B cell (primary cell): ENCODE results near the gene IPP. TPM values are rescaled to one million over a fixed set of nuclear protein-coding genes. Genes with fewer than 3 reads are reported as not detected.

Experiments used
- polyA plus RNA-seq: library from polyadenylated mRNA; depleted of rRNA; stranded (reverse); fragments of >200 nt; gene quantifications from 2 replicates; pipeline ENCODE4 v1.2.3, GENCODE V29; 2012
- total RNA-seq, 2 donors: library from RNA; stranded (reverse); fragments of 120-200 nt in 1 of 2; gene quantifications; 1 replicate in 1 of 2; 2 replicates in 1 of 2; pipeline versions ENCODE4 v1.2.3 to v1.2.4, GENCODE V29; 2013 to 2022

IPP gene
- total and polyA plus RNA-seq, 2 donors (not counting 1 experiment from before 2014, with no cell fraction given): 2.3 to 12.1 TPM

Other genes with a start within 250 kb of the IPP start
- gene PRDX1, start 228.8 kb downstream of the IPP start, total RNA-seq: 96.5 and 104 TPM in 2 replicates
- gene PRDX1, start 228.8 kb downstream of the IPP start, polyA plus RNA-seq: 51.3 and 56.4 TPM in 2 replicates
- 101 and 145 TPM in 2 replicates for gene AKR1A1, start 199.8 kb downstream of the IPP start, total RNA-seq
- gene AKR1A1, start 199.8 kb downstream of the IPP start, polyA plus RNA-seq: 143 and 163 TPM in 2 replicates
- 151 and 164 TPM in 2 replicates for gene NASP, start 166.6 kb downstream of the IPP start, total RNA-seq
- gene NASP, start 166.6 kb downstream of the IPP start, polyA plus RNA-seq: 61.0 and 99.5 TPM in 2 replicates
- gene CCDC17, start 126.6 kb downstream of the IPP start, total RNA-seq: 8.2 and 9.1 TPM in 2 replicates
- gene CCDC17, start 126.6 kb downstream of the IPP start, polyA plus RNA-seq: 2.5 and 2.9 TPM in 2 replicates
- 137 and 167 TPM in 2 replicates for gene GPBP1L1, start 64.1 kb downstream of the IPP start, total RNA-seq
- gene GPBP1L1, start 64.1 kb downstream of the IPP start, polyA plus RNA-seq: 75.5 and 90.5 TPM in 2 replicates
- gene TMEM69, start 62.5 kb downstream of the IPP start, total RNA-seq: 21.8 and 24.6 TPM in 2 replicates
- gene TMEM69, start 62.5 kb downstream of the IPP start, polyA plus RNA-seq: 19.2 and 34.2 TPM in 2 replicates
- 23.3 and 26.4 TPM in 2 replicates for gene MAST2, start 53.0 kb upstream of the IPP start, total RNA-seq
- gene MAST2, start 53.0 kb upstream of the IPP start, polyA plus RNA-seq: 8.0 and 12.5 TPM in 2 replicates